DMS53 treated with DMSO at 0.1 percent for 48 hours (cell line): ENCODE measurements around the gene SPATA31D1.

Experiments
- DNase-seq: peaks from one replicate; lab custom pipeline; 2025; ENCODE audit not compliant: unreplicated experiment; lab: John Stamatoyannopoulos, UW

Gene SPATA31D1

GRCh38 chr9:82021198-82021597 lies 32.6 kb downstream of the SPATA31D1 start:
- DNase-seq, result no peak

- DNase-seq, result no peak
Observed at GRCh38 chr9:82022121-82022520, 33.5 kb downstream of the SPATA31D1 start.

- no peak for DNase-seq
Observed at GRCh38 chr9:82024908-82025307, 36.3 kb downstream of the SPATA31D1 start.

GRCh38 chr9:82031538-82032280 lies 43.1 kb downstream of the SPATA31D1 start:
- no peak for DNase-seq

GRCh38 chr9:82034956-82035731 lies 46.6 kb downstream of the SPATA31D1 start:
- no peak for DNase-seq

- DNase-seq, result no peak
Observed at GRCh38 chr9:82036086-82036485, 47.5 kb downstream of the SPATA31D1 start.

- no peak for DNase-seq
Observed at GRCh38 chr9:82037126-82037525, 48.6 kb downstream of the SPATA31D1 start.

- DNase-seq, result no peak
Observed at GRCh38 chr9:82038897-82039296, 50.3 kb downstream of the SPATA31D1 start.
